ENCODE measurements around the gene MPDZ.

The MPDZ gene

GRCh38 chr9:13186091-13186490 is 93.4 kb downstream of the MPDZ start:
- in situ Hi-C loops (cut with MboI; ENCODE audit: low sequenced_read_pairs) = no loop called here

GRCh38 chr9:13181652-13182051 is 97.8 kb downstream of the MPDZ start:
- in situ Hi-C loops (cut with MboI; ENCODE audit: low sequenced_read_pairs) = no loop called here

- in situ Hi-C loops (cut with MboI; ENCODE audit: low sequenced_read_pairs) = no loop called here
These were observed 100.2 kb downstream of the MPDZ start for GRCh38 chr9:13179257-13179656.

GRCh38 chr9:13175732-13176131 is 103.8 kb downstream of the MPDZ start:
- in situ Hi-C loops (cut with MboI; ENCODE audit: low sequenced_read_pairs) = no loop called here

GRCh38 chr9:13174906-13175639 is 104.4 kb downstream of the MPDZ start:
- in situ Hi-C loops (cut with MboI; ENCODE audit: low sequenced_read_pairs) = no loop called here

GRCh38 chr9:13173553-13173952 is 105.9 kb downstream of the MPDZ start:
- in situ Hi-C loops (cut with MboI; ENCODE audit: low sequenced_read_pairs) = no loop called here

GRCh38 chr9:13171261-13171660 is 108.2 kb downstream of the MPDZ start:
- in situ Hi-C loops (cut with MboI; ENCODE audit: low sequenced_read_pairs) = no loop called here

- in situ Hi-C loops (cut with MboI; ENCODE audit: low sequenced_read_pairs) = no loop called here
These were observed 112.5 kb downstream of the MPDZ start for GRCh38 chr9:13166996-13167395.

GRCh38 chr9:13165956-13166355 is 113.5 kb downstream of the MPDZ start:
- in situ Hi-C loops (cut with MboI; ENCODE audit: low sequenced_read_pairs) = no loop called here

GRCh38 chr9:13165236-13165945 is 114.1 kb downstream of the MPDZ start:
- in situ Hi-C loops (cut with MboI; ENCODE audit: low sequenced_read_pairs) = no loop called here

- in situ Hi-C loops (cut with MboI; ENCODE audit: low sequenced_read_pairs) = no loop called here
These were observed 115.5 kb downstream of the MPDZ start for GRCh38 chr9:13163946-13164345.

GRCh38 chr9:13163287-13163686 is 116.2 kb downstream of the MPDZ start:
- in situ Hi-C loops (cut with MboI; ENCODE audit: low sequenced_read_pairs) = no loop called here

GRCh38 chr9:13160051-13160450 is 119.4 kb downstream of the MPDZ start:
- in situ Hi-C loops (cut with MboI; ENCODE audit: low sequenced_read_pairs) = no loop called here

- in situ Hi-C loops (cut with MboI; ENCODE audit: low sequenced_read_pairs) = no loop called here
These were observed 120.5 kb downstream of the MPDZ start for GRCh38 chr9:13158986-13159385.

- in situ Hi-C loops (cut with MboI; ENCODE audit: low sequenced_read_pairs) = no loop called here
These were observed 128.0 kb downstream of the MPDZ start for GRCh38 chr9:13151489-13151888.

- in situ Hi-C loops (cut with MboI; ENCODE audit: low sequenced_read_pairs) = no loop called here
These were observed 130.0 kb downstream of the MPDZ start for GRCh38 chr9:13149454-13149853.

GRCh38 chr9:13146840-13147239 is 132.7 kb downstream of the MPDZ start:
- in situ Hi-C loops (cut with MboI; ENCODE audit: low sequenced_read_pairs) = no loop called here

- in situ Hi-C loops (cut with MboI; ENCODE audit: low sequenced_read_pairs) = no loop called here
These were observed 134.2 kb downstream of the MPDZ start for GRCh38 chr9:13145340-13145739.

- in situ Hi-C loops (cut with MboI; ENCODE audit: low sequenced_read_pairs) = no loop called here
These were observed 135.2 kb downstream of the MPDZ start for GRCh38 chr9:13144166-13144775.

- in situ Hi-C loops (cut with MboI; ENCODE audit: low sequenced_read_pairs) = no loop called here
These were observed 136.2 kb downstream of the MPDZ start for GRCh38 chr9:13143281-13143680.

- in situ Hi-C loops (cut with MboI; ENCODE audit: low sequenced_read_pairs) = no loop called here
These were observed 136.7 kb downstream of the MPDZ start for GRCh38 chr9:13142776-13143175.

- in situ Hi-C loops (cut with MboI; ENCODE audit: low sequenced_read_pairs) = no loop called here
These were observed 137.9 kb downstream of the MPDZ start for GRCh38 chr9:13141629-13142028.
